ENCODE data around the gene PRSS53.
A peak's percentile ranks its signal among the peaks of the same experiment; 100 is the strongest.

The PRSS53 gene

GRCh38 chr16:31081428-31082351 is 7.1 kb downstream of the PRSS53 start:
- no peaks in the 10 kb centered on the region for H3K9me3 ChIP-seq (ENCODE audit: control insufficient read depth, insufficient read depth, low read length)
- H3K36me3 ChIP-seq (ENCODE audit: control insufficient read depth, insufficient read depth, low read length) = peaks cover 59% of the 10 kb centered on the region

GRCh38 chr16:31080756-31081419 is 7.9 kb downstream of the PRSS53 start:
- no peak overlapping the region for H3K4me3 ChIP-seq (ENCODE audit: low read depth, low read length)
- no peaks in the 10 kb centered on the region for H3K4me1 ChIP-seq (ENCODE audit: control insufficient read depth, insufficient read depth, low read length)
- peaks cover 67% of the 10 kb centered on the region for H3K36me3 ChIP-seq (ENCODE audit: control insufficient read depth, insufficient read depth, low read length)
- H3K9ac ChIP-seq (ENCODE audit: low read depth, low read length) = no peak overlapping the region
- no peak overlapping the region for H3K27ac ChIP-seq (ENCODE audit: low read depth, low read length)
- no peaks in the 10 kb centered on the region for H3K9me3 ChIP-seq (ENCODE audit: control insufficient read depth, insufficient read depth, low read length)
- no peaks in the 10 kb centered on the region for H3K27me3 ChIP-seq (ENCODE audit: control insufficient read depth, insufficient read depth, low read length)

More at GRCh38 chr16:31081428-31082351, 7.1 kb downstream of the PRSS53 start:
- no peaks in the 10 kb centered on the region for H3K4me1 ChIP-seq (ENCODE audit: control insufficient read depth, insufficient read depth, low read length)
- H3K27ac ChIP-seq (ENCODE audit: low read depth, low read length) = no peak overlapping the region
- no peaks in the 10 kb centered on the region for H3K27me3 ChIP-seq (ENCODE audit: control insufficient read depth, insufficient read depth, low read length)
- H3K9ac ChIP-seq (ENCODE audit: low read depth, low read length) = no peak overlapping the region
- no peak overlapping the region for H3K4me3 ChIP-seq (ENCODE audit: low read depth, low read length)

DNA sequence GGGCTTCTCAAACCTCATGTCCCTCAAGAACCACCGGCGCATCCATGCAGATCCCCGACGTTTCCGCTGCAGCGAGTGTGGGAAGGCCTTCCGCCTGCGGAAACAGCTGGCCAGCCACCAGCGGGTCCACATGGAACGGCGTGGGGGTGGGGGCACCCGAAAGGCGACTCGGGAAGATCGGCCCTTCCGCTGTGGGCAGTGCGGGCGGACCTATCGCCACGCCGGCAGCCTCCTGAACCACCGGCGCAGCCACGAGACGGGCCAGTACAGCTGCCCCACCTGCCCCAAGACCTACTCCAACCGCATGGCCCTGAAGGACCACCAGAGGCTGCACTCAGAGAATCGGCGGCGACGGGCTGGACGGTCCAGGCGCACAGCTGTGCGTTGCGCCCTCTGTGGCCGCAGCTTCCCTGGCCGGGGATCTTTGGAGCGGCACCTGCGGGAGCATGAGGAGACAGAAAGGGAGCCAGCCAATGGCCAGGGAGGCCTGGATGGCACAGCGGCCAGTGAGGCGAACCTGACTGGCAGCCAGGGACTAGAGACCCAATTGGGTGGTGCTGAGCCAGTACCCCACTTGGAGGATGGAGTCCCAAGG is 8.6 kb downstream of the PRSS53 start:
- no peaks in the 10 kb centered on the region for H3K27me3 ChIP-seq (ENCODE audit: control insufficient read depth, insufficient read depth, low read length)
- no peaks in the 10 kb centered on the region for H3K4me1 ChIP-seq (ENCODE audit: control insufficient read depth, insufficient read depth, low read length)
- H3K27ac ChIP-seq (ENCODE audit: low read depth, low read length) = no peak overlapping the region
- no peak overlapping the region for H3K9ac ChIP-seq (ENCODE audit: low read depth, low read length)
- H3K4me3 ChIP-seq (ENCODE audit: low read depth, low read length) = no peak overlapping the region
- peaks cover 69% of the 10 kb centered on the region for H3K36me3 ChIP-seq (ENCODE audit: control insufficient read depth, insufficient read depth, low read length)
- H3K9me3 ChIP-seq (ENCODE audit: control insufficient read depth, insufficient read depth, low read length) = no peaks in the 10 kb centered on the region

GRCh38 chr16:31079342-31079944 is 9.3 kb downstream of the PRSS53 start:
- H3K27me3 ChIP-seq (ENCODE audit: control insufficient read depth, insufficient read depth, low read length) = no peaks in the 10 kb centered on the region
- H3K9me3 ChIP-seq (ENCODE audit: control insufficient read depth, insufficient read depth, low read length) = no peaks in the 10 kb centered on the region
- H3K9ac ChIP-seq (ENCODE audit: low read depth, low read length) = no peak overlapping the region
- H3K36me3 ChIP-seq (ENCODE audit: control insufficient read depth, insufficient read depth, low read length) = peaks cover 65% of the 10 kb centered on the region
- no peaks in the 10 kb centered on the region for H3K4me1 ChIP-seq (ENCODE audit: control insufficient read depth, insufficient read depth, low read length)
- no peak overlapping the region for H3K4me3 ChIP-seq (ENCODE audit: low read depth, low read length)
- no peak overlapping the region for H3K27ac ChIP-seq (ENCODE audit: low read depth, low read length)

GRCh38 chr16:31078597-31079341 is 10.0 kb downstream of the PRSS53 start:
- H3K9me3 ChIP-seq (ENCODE audit: control insufficient read depth, insufficient read depth, low read length) = no peaks in the 10 kb centered on the region
- no peak overlapping the region for H3K4me3 ChIP-seq (ENCODE audit: low read depth, low read length)
- no peak overlapping the region for H3K9ac ChIP-seq (ENCODE audit: low read depth, low read length)
- no peaks in the 10 kb centered on the region for H3K27me3 ChIP-seq (ENCODE audit: control insufficient read depth, insufficient read depth, low read length)
- no peaks in the 10 kb centered on the region for H3K4me1 ChIP-seq (ENCODE audit: control insufficient read depth, insufficient read depth, low read length)
- peaks cover 65% of the 10 kb centered on the region for H3K36me3 ChIP-seq (ENCODE audit: control insufficient read depth, insufficient read depth, low read length)
- H3K27ac ChIP-seq (ENCODE audit: low read depth, low read length) = no peak overlapping the region

GRCh38 chr16:31077592-31078396 is 10.9 kb downstream of the PRSS53 start:
- H3K36me3 ChIP-seq (ENCODE audit: control insufficient read depth, insufficient read depth, low read length) = peaks cover 57% of the 10 kb centered on the region
- H3K9ac ChIP-seq (ENCODE audit: low read depth, low read length) = no peak overlapping the region
- H3K27me3 ChIP-seq (ENCODE audit: control insufficient read depth, insufficient read depth, low read length) = no peaks in the 10 kb centered on the region
- no peak overlapping the region for H3K4me3 ChIP-seq (ENCODE audit: low read depth, low read length)
- H3K4me1 ChIP-seq (ENCODE audit: control insufficient read depth, insufficient read depth, low read length) = no peaks in the 10 kb centered on the region
- no peak overlapping the region for H3K27ac ChIP-seq (ENCODE audit: low read depth, low read length)
- H3K9me3 ChIP-seq (ENCODE audit: control insufficient read depth, insufficient read depth, low read length) = no peaks in the 10 kb centered on the region

- H3K36me3 ChIP-seq (ENCODE audit: control insufficient read depth, insufficient read depth, low read length) = peaks cover 57% of the 10 kb centered on the region
- no peaks in the 10 kb centered on the region for H3K27me3 ChIP-seq (ENCODE audit: control insufficient read depth, insufficient read depth, low read length)
- no peak overlapping the region for H3K27ac ChIP-seq (ENCODE audit: low read depth, low read length)
- H3K9me3 ChIP-seq (ENCODE audit: control insufficient read depth, insufficient read depth, low read length) = no peaks in the 10 kb centered on the region
- no peak overlapping the region for H3K9ac ChIP-seq (ENCODE audit: low read depth, low read length)
- H3K4me3 ChIP-seq (ENCODE audit: low read depth, low read length) = no peak overlapping the region
- peaks cover 2% of the 10 kb centered on the region; the same call in 1 of the 2 replicates for H3K4me1 ChIP-seq (ENCODE audit: control insufficient read depth, insufficient read depth, low read length)
Observed at GRCh38 chr16:31077024-31077423, 11.7 kb downstream of the PRSS53 start.

GRCh38 chr16:31076319-31076718 is 12.4 kb downstream of the PRSS53 start:
- H3K9me3 ChIP-seq (ENCODE audit: control insufficient read depth, insufficient read depth, low read length) = no peaks in the 10 kb centered on the region
- peaks cover 6% of the 10 kb centered on the region; the same call in 1 of the 2 replicates for H3K4me1 ChIP-seq (ENCODE audit: control insufficient read depth, insufficient read depth, low read length)
- no peak overlapping the region for H3K4me3 ChIP-seq (ENCODE audit: low read depth, low read length)
- H3K36me3 ChIP-seq (ENCODE audit: control insufficient read depth, insufficient read depth, low read length) = peaks cover 56% of the 10 kb centered on the region
- H3K9ac ChIP-seq (ENCODE audit: low read depth, low read length) = no peak overlapping the region
- no peaks in the 10 kb centered on the region for H3K27me3 ChIP-seq (ENCODE audit: control insufficient read depth, insufficient read depth, low read length)
- no peak overlapping the region for H3K27ac ChIP-seq (ENCODE audit: low read depth, low read length)

DNA sequence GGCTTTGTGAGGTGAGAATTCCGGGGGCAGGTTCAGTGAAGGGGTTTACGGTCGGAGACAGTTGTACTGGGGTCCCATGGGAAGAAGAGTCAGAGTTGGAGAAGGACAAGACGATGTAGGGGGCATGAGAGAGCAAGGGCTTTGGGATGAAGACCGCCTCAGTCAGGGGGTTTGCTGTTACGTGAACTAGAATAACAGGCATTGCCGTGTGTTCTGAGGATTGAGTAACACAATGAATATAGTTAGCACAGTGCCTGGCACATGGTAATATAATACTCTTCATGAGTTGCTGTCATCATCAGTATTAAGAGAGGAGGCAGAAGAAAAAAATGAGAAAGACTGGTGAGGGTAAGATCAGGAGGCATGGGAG is 13.9 kb downstream of the PRSS53 start:
- Histone ChIP-seq H3K4me1 (ENCODE audit: control insufficient read depth, insufficient read depth, low read length) (peaks cover 6% of the 10 kb centered on the region; the same call in 1 of the 2 replicates), H3K36me3 (ENCODE audit: control insufficient read depth, insufficient read depth, low read length) (peaks cover 41% of the 10 kb centered on the region), H3K27ac (ENCODE audit: low read depth, low read length) (peak overlapping the region; percentile 96), H3K4me3 (ENCODE audit: low read depth, low read length) (peak overlapping the region; percentile 79), H3K27me3 (ENCODE audit: control insufficient read depth, insufficient read depth, low read length) (no peaks in the 10 kb centered on the region), H3K9me3 (ENCODE audit: control insufficient read depth, insufficient read depth, low read length) (no peaks in the 10 kb centered on the region), H3K9ac (ENCODE audit: low read depth, low read length) (peak overlapping the region; percentile 89)
